A549 (cell line): ENCODE measurements around the gene ATP13A4. TPM values are rescaled to one million over a fixed set of nuclear protein-coding genes. Genes with fewer than 3 reads are reported as not detected.

Source experiments
- ATAC-seq, 2 experiments: fragments of 200-7000 bp in 1 of 2; fragments of >200 bp in 1 of 2; cut with Nextera tagmentation in 1 of 2; cut with Tn5 transposase in 1 of 2; 3 replicates each; pipeline versions ENCODE4 v1.8.0 to v1.9.1; 2018 to 2020; ENCODE audit warnings: mild to moderate bottlenecking in 1 of 2, moderate library complexity in 1 of 2
- CTCF ChIA-PET: fragments of 300-600 bp; sonication (Branson Sonifier 250); formaldehyde crosslinking; extraction: SDS; loops from one replicate; lab custom pipeline; 2021; ENCODE audit warnings: antibody characterized with exemption, inconsistent platforms; lab: Yijun Ruan, JAX
- POLR2A ChIA-PET: fragments of 350-600 bp; formaldehyde crosslinking; extraction: SDS; loops from one replicate; lab custom pipeline; 2021; ENCODE audit warnings: antibody characterized with exemption, inconsistent platforms; lab: Yijun Ruan, JAX
- DNase-seq, 2 experiments: peaks; one replicate each; pipeline versions ENCODE4 v3.0.0 to v3.0.0-alpha.2; 2011 to 2016; ENCODE audit warnings: low read depth in 1 of 2, low spot score in 1 of 2
- FAIRE-seq: peaks from 2 replicates; lab custom pipeline; 2011; peaks lifted over from hg19 to GRCh38; lab: Jason Lieb, UNC
- H3K27ac ChIP-seq, 2 experiments: fragments of >200 bp; sonication (Bioruptor Twin); formaldehyde crosslinking; 3 replicates each; pipeline ENCODE4 v1.5.1; 2016 to 2017
- H3K4me1 ChIP-seq: fragments of >200 bp; sonication (Bioruptor Twin); formaldehyde crosslinking; 3 replicates; pipeline ENCODE4 v1.6.1; 2016
- H3K4me2 ChIP-seq: fragments of >200 bp; sonication (Bioruptor Twin); formaldehyde crosslinking; 3 replicates; pipeline ENCODE4 v1.6.1; 2016
- H3K4me3 ChIP-seq: fragments of >200 bp; sonication (Bioruptor Twin); formaldehyde crosslinking; 3 replicates; pipeline ENCODE4 v1.5.1; 2016
- H3K9me3 ChIP-seq: fragments of >200 bp; sonication (Bioruptor Twin); formaldehyde crosslinking; 3 replicates; pipeline ENCODE4 v1.6.1; 2016
- CHD2 ChIP-seq: fragments of 150-350 bp; IDR thresholded peaks from 2 replicates; pipeline ENCODE4 v1.6.1; 2014; ENCODE audit warnings: low read length; ENCODE audit not compliant: partially characterized antibody
- CTCF ChIP-seq: fragments of >200 bp; sonication (Bioruptor Twin); formaldehyde crosslinking; IDR thresholded peaks from 3 replicates; pipeline ENCODE4 v1.5.1; 2016
- EHMT2 ChIP-seq: fragments of 200-600 bp; sonication (generic); IDR thresholded peaks from 2 replicates; pipeline ENCODE4 v1.6.1; 2016; ENCODE audit warnings: antibody characterized with exemption, low read depth, mild to moderate bottlenecking, moderate library complexity
- ELK1 ChIP-seq: fragments of 150-350 bp; IDR thresholded peaks from 2 replicates; pipeline ENCODE4 v1.6.1; 2014; ENCODE audit warnings: low read depth, mild to moderate bottlenecking, low read length
- FOSB ChIP-seq: fragments of 250-450 bp; sonication (Bioruptor Pico); IDR thresholded peaks from 2 replicates; pipeline ENCODE4 v1.5.0; 2020; ENCODE audit warnings: mild to moderate bottlenecking, moderate library complexity
- FOSL2 ChIP-seq, 2 experiments: fragments of 450-650 bp in 1 of 2; fragments of >200 bp in 1 of 2; sonication (Bioruptor Twin) in 1 of 2; formaldehyde crosslinking; IDR thresholded peaks; 2 replicates each; pipeline versions ENCODE4 v1.5.0 to v1.6.1; 2016 to 2020; ENCODE audit warnings: mild to moderate bottlenecking in 1 of 2, moderate library complexity in 1 of 2
- HDAC2 ChIP-seq: fragments of 200-600 bp; sonication (generic); IDR thresholded peaks from 2 replicates; pipeline ENCODE4 v1.6.1; 2016
- HOXB5 ChIP-seq: fragments of 250-450 bp; sonication (Bioruptor Pico); IDR thresholded peaks from 2 replicates; pipeline ENCODE4 v1.5.0; 2020; ENCODE audit warnings: mild to moderate bottlenecking, moderate library complexity
- JUNB ChIP-seq: fragments of >200 bp; sonication (Bioruptor Twin); formaldehyde crosslinking; IDR thresholded peaks from 2 replicates; pipeline ENCODE4 v1.6.1; 2016
- MYC ChIP-seq: IDR thresholded peaks from 2 replicates; pipeline ENCODE4 v1.6.1; 2012; ENCODE audit warnings: mild to moderate bottlenecking, inconsistent platforms, low read length, improper control_type of control experiment, borderline replicate concordance
- POLR2A ChIP-seq: IDR thresholded peaks from 2 replicates; pipeline ENCODE4 v1.6.1; 2012; ENCODE audit warnings: mild to moderate bottlenecking, low read length
- POLR2AphosphoS2 ChIP-seq: conservative IDR thresholded peaks from 2 replicates; pipeline ENCODE4 v1.6.1; 2012; ENCODE audit warnings: low read length, improper control_type of control experiment, inconsistent platforms
- RAD21 ChIP-seq, 2 experiments: fragments of >200 bp in 1 of 2; sonication (Bioruptor Twin) in 1 of 2; formaldehyde crosslinking in 1 of 2; IDR thresholded peaks in 1 of 2; conservative IDR thresholded peaks in 1 of 2; 2 replicates in 1 of 2; 3 replicates in 1 of 2; pipeline ENCODE4 v1.6.1; 2012 to 2018; ENCODE audit warnings: inconsistent platforms in 1 of 2
- REST ChIP-seq: fragments of 200-600 bp; sonication (generic); IDR thresholded peaks from 2 replicates; pipeline ENCODE4 v1.6.1; 2016; ENCODE audit warnings: antibody characterized with exemption, mild to moderate bottlenecking, moderate library complexity
- RFX5 ChIP-seq: fragments of 450-650 bp; IDR thresholded peaks from 2 replicates; pipeline ENCODE4 v1.7.1; 2014; ENCODE audit warnings: antibody characterized with exemption, mild to moderate bottlenecking, moderate library complexity
- SREBF2 ChIP-seq: fragments of 450-650 bp; IDR thresholded peaks from 2 replicates; pipeline ENCODE4 v1.6.1; 2014; ENCODE audit warnings: mild to moderate bottlenecking, moderate library complexity
- ZC3H11A ChIP-seq: fragments of 450-650 bp; IDR thresholded peaks from 2 replicates; pipeline ENCODE4 v1.6.1; 2014; ENCODE audit warnings: antibody characterized with exemption, mild to moderate bottlenecking
- ZNF302 ChIP-seq: fragments of 250-450 bp; sonication (Bioruptor Pico); IDR thresholded peaks from 2 replicates; pipeline ENCODE4 v1.9.0; 2021; ENCODE audit warnings: inconsistent platforms, mild to moderate bottlenecking, moderate library complexity
- ZSCAN20 ChIP-seq: fragments of 250-450 bp; sonication (Bioruptor Pico); IDR thresholded peaks from 2 replicates; pipeline ENCODE4 v1.8.0; 2022; ENCODE audit warnings: mild to moderate bottlenecking, moderate library complexity
- WGBS: methylation state at CpG from one replicate; pipeline ENCODE4 v1.1.6; 2017; ENCODE audit errors: missing lambda C conversion rate; 5-methylcytosine and 5-hydroxymethylcytosine counted together
- polyA plus RNA-seq, 4 experiments: library from polyadenylated mRNA; depleted of rRNA in 3 of 4; stranded (reverse); fragments of >200 nt; fragmentation: RNase III in 1 of 4; extraction: RNeasy Plus Mini Kit Qiagen cat#74134 plus additional on column Dnase treatment in 1 of 4; gene quantifications; 2 replicates in 3 of 4; 3 replicates in 1 of 4; pipeline ENCODE4 v1.2.3, GENCODE V29; 2011 to 2017
- TF ChIP-seq, protein P1 (sequence below): IDR thresholded peaks from 2 replicates; pipeline ENCODE4 v1.6.1; 2012
- TF ChIP-seq, protein P2 (sequence below): fragments of 250-450 bp; sonication (Bioruptor Pico); IDR thresholded peaks from 2 replicates; pipeline ENCODE4 v1.5.0; 2020; ENCODE audit warnings: low read depth, mild to moderate bottlenecking, moderate library complexity

The ATP13A4 gene
- polyA plus RNA-seq, 2 of the 4 experiments (the other 2 are of a cell fraction) = 0.09 to 0.10 TPM

DNA sequence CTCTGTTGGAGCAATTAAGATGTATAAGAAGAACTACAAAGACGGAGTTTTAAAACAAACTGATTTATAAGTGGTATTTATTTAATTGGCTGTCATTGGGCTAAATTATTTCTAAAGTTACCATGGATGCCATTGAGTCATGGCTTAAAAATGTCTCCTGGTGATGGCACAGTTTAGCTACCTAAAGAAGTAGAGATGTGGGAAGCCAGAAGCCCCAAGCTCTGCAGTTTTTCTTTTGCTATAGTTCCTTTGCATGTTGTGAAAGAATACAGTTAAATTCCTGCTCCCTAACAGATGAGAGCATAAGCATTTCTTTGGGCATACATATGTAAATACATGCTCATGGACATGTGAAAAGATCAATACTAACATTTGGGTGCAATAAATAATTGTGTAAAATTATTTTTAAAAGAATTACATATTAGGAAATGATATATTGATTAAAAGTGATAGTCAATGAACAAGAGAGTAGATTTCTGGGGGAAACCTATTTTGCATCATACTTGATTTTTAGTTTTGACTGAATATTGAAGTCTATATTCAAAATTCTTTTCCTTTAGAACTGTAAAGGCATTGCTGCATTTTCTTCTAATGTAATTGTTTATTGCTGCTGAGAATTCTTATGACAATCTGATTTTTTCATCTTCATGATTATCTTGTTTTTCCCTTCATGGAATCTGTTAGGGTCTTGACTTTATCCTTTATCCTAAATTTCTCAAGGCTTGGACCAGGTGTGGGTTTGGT lies 40.4 kb upstream of the ATP13A4 start:
- peaks cover 15% of the 10 kb centered on the region for H3K4me1 ChIP-seq
- POLR2A ChIA-PET = no interaction called here
- TF ChIP-seq FOSL2 (IDR thresholded peaks at IDR 0.05) (no peak), FOSL2 (CRISPR knock-in tag; IDR thresholded peaks at IDR 0.05) (no peak), RFX5 (no peak), CTCF (no peak), POLR2AphosphoS2 (no peak), POLR2A (no peak), SREBF2 (no peak), RAD21 (conservative IDR thresholded peaks at IDR 0.05 in 1 of 2, IDR thresholded peaks at IDR 0.05 in 1 of 2) (no peak), EHMT2 (no peak), ZC3H11A (no peak), ELK1 (no peak), MYC (no peak), ZSCAN20 (CRISPR knock-in tag) (no peak)
- TF ChIP-seq, protein P1, sequence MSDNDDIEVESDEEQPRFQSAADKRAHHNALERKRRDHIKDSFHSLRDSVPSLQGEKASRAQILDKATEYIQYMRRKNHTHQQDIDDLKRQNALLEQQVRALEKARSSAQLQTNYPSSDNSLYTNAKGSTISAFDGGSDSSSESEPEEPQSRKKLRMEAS = no peak
- TF ChIP-seq, all 56 proteins: peak for 0
- ATAC-seq = no peak
- CTCF ChIA-PET = no interaction called here
- no peak for FAIRE-seq
- peak overlapping the region; percentile 68; the same call in 2 of the 3 replicates for H3K4me3 ChIP-seq
- WGBS = 79% methylated on average over 1 of the region's 1 CpG
- H3K9me3 ChIP-seq = no peaks in the 10 kb centered on the region
- H3K27ac ChIP-seq = no peak overlapping the region
- H3K4me2 ChIP-seq = peak overlapping the region; percentile 79
- no peak for DNase-seq

GRCh38 chr3:193593668-193594030 lies 39.0 kb upstream of the ATP13A4 start:
- WGBS = 3% methylated on average over 11 of the region's 11 CpGs
- Histone ChIP-seq H3K4me1 (peaks cover 15% of the 10 kb centered on the region), H3K27ac (peak overlapping the region; percentile 82 to 99), H3K9me3 (no peaks in the 10 kb centered on the region), H3K4me2 (peak overlapping the region; percentile 79), H3K4me3 (peak overlapping the region; percentile 68)
- ATAC-seq = peak; percentile 24 to 35; a peak in 5 of 6 replicates
- POLR2A ChIA-PET = no interaction called here
- CTCF ChIA-PET = no interaction called here
- DNase-seq = peak; percentile 7 to 24
- no peak for TF ChIP-seq JUNB
- TF ChIP-seq REST = no peak
- TF ChIP-seq HOXB5 (CRISPR knock-in tag) = no peak
- TF ChIP-seq HDAC2 = no peak
- TF ChIP-seq CHD2 = no peak
- no peak for TF ChIP-seq ZNF302 (CRISPR knock-in tag)
- no peak for TF ChIP-seq FOSB
- TF ChIP-seq, protein P2, sequence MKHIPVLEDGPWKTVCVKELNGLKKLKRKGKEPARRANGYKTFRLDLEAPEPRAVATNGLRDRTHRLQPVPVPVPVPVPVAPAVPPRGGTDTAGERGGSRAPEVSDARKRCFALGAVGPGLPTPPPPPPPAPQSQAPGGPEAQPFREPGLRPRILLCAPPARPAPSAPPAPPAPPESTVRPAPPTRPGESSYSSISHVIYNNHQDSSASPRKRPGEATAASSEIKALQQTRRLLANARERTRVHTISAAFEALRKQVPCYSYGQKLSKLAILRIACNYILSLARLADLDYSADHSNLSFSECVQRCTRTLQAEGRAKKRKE (CRISPR knock-in tag) = no peak
- no peak for FAIRE-seq
